ENCODE data around the gene FBXL13. TPM values are rescaled to one million over a fixed set of nuclear protein-coding genes. Genes with fewer than 3 reads are reported as not detected.
"Not testable (repeated sequence)": the region's sequence is repeated elsewhere in the genome, so short reads cannot be mapped to it uniquely, and the experiment has no call there.

The FBXL13 gene
- total RNA-seq, 1 donor from 2014 or later, result 1.3 TPM

DNA sequence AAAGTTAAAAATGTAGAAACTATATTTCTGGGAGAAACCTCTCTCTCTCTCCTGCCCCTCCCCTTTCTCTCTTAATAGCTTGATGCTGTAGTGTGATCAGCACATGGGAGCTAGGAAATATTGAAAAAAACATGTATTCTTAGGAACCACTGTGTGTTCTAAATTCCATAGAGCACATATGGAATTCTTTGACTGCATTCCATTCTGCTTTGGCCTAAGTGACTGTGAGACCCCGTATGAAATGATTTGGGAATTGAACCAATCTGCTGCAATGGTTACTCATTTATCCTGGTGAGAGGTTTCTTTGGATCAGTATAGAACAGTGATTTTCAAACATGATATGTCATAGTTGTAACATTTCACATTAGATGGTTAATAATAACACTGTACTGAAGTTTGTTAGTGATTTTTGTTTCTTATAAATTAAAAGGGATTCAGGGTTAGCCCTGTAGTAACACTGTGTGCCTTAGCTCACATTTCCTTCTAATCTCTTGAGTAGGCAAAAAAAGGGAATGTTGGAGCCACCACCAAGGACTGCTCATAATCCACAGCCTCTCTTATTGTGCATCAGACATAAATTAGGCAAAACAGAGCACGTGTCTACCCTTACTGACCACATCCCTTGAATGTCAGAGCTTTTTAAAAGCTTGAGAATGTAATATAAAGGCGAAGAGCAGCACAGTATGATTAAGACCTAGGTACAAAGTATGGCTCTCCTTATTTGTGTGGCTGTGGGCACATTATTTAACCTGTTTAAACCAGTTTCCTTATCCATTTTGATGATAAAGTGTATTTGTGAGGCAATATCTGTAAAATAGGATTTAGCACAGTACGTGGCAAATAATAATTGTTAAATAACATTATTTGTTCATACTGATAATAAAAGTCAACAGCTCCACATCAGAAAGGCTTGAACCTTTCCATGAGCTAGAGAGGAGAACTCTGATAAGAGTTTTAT lies 256.7 kb downstream of the FBXL13 start:
- no peak for DNase-seq

DNA sequence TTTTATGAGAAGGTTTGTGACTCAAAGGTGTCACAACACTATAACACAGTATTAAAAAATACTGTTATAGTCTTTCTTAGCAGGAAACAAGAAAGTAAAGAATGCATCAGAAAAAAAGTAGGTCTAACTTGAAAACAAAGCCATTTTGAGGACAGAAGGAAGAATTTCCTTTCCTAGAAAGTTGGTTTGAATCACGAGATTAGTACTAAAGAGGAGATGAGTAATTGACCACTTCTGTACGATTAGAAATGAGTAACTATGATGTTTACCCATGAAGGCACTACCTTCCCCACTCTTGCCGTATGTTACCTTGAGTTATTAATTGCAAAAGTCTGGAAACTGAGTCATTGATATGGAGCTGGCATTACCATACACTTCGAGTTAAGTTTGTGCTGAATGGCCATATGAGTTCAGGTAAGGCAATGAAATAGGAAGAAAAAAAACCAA lies 260.5 kb downstream of the FBXL13 start:
- DNase-seq, result no peak

DNA sequence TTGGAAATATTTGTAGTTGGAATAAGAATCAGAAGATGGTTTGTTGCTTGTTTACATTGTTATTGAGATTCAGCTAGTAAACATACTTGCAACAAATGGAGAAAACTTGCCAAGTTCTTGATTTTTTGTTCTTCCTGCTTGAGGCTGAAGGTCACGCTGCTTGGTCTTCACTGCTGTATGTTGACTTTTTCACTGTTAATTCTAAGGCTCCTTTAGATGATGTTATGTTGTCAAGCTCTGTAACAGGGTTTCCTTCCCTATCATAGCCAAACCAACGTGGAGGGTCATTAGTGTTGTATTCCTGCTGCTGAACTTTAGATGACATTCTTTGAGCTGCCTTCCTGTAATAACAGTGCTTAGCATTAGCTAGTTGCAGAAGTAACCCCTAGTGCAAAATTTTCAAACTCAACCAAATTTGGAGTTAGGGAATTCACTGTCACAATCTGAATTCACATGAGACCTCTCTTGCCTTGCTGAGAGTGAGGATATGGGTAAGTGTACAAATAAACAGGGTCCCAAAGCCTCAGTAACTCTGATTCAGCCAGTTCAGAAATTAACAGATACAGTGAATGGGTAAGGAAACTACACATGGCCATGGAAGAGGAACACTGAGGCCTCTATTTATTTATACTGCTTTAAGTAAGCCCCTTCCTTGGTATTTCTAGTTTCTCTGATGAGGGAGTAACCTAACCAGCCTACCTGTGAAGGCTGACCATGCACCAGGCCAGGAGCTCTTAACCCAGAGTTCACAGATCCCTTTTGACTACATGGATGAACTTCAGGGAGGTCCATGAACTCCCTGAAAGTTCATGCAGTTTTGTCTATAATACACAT lies 261.2 kb downstream of the FBXL13 start:
- no peak for DNase-seq

DNA sequence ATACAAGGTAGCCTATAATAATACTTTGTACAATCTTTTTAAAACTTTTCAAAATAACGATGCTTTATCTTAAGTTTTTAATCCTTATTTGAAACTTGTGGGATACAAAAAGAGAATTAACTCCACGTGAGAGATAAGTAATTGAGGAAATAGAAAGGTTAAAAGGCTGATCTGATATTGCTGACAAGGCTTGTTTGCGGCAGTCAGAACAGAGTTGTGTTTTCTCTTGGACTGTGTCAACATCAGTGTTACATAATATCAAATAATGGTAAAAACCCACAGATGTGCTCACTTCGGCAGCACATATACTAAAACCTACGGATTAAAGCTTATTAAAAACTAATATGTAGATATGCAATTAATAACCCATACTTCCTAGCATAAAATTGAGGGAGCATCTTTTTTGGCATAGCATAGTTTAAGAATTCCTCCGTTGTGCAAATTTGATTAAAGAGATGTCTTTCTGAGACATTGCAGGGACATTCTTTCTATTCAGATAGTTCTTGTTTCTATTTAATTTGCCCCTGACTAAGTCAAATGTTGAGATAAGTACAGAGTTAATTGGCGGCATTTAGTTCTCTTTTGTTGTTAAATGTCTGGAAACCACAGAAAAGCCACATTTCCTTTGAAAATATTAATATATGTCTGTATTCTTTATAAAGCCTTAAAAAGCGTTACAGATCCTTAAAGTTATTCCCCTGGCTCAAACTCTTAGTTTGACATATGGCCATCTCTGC lies 262.5 kb downstream of the FBXL13 start:
- DNase-seq, result no peak

DNA sequence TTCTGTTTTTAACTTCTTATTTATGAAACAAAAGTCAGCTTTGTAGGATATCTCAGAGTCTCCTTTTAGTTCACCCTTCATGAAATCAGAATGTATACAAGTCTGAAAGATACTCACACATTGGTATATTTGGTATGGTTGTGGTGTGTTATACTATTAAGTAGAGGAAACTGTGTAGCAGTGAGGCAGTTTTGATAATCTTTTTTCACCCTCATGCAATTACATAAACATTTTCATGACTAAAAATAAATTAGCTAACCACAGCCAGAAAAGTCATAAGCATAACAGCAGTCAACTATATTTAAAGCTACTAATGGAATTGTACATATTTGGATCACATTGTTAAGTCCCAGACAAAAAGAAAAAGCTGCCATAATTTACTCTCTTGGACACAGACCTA lies 263.7 kb downstream of the FBXL13 start:
- no peak for DNase-seq

DNA sequence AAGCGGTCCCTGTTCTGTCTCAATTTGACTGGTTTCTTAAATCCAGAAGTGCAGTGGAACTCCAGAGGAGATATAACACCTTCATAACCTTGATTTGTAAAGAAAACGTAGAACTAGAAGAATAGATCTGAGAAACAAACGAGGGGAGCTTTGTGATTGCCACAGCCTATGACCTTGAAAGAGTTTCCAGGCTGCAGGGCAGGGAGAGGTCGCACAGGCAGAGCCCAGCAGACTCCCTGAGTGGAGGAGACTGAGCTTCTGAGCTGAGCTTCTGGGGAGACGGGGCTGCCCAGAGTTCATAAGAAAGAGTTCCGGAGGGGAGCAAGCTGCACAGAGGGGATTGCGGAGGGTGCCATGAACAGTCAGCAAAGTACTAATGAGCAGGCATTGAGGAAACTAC lies 268.0 kb downstream of the FBXL13 start:
- DNase-seq, result no peak

DNA sequence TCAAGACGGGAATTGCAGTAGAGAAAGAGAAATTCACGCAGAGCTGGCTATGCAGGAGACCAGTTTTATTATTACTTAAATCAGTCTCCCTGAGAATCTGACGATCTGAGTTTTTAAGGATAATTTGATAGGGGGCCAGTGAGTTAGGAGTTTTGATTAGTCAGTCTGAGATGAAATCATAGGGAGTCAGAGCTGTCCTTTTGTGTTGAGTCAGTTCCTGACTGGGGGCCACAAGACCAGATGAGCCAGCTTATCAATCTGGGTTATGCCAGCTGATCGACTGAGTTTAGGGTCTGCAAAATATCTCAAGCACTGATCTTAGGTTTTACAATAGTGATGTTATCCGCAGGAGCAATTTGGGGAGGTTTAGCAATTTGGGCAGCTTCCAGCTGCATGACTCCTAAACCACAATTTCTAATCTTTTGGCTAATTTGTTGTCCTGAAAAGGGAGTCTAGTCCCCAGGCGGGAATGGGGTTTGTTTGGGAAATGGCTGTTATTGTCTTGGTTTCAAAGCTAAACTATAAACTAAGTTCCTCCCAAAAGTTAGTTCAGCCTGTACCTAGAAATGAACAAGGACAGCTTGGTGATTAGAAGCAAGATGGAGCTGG lies 278.5 kb downstream of the FBXL13 start:
- DNase-seq, result not testable (repeated sequence)

DNA sequence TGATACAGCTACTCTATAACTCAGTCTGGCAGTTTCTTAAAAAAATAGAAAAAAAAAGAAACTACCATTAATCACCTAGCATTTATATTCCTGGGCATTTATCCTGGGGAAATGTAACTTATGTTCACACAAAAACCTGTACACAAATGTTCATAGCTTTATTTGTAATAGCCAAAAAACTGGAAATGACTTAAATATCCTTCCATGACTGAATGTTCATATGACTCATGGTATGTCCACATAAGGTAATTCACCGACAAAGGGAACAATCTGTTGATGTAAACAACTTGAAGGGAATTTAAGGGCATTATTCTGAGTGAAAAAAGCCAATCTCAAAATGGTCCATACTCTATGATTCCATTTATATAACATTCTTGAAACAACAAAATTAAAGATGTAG lies 280.0 kb downstream of the FBXL13 start:
- DNase-seq, result not testable (repeated sequence)

DNA sequence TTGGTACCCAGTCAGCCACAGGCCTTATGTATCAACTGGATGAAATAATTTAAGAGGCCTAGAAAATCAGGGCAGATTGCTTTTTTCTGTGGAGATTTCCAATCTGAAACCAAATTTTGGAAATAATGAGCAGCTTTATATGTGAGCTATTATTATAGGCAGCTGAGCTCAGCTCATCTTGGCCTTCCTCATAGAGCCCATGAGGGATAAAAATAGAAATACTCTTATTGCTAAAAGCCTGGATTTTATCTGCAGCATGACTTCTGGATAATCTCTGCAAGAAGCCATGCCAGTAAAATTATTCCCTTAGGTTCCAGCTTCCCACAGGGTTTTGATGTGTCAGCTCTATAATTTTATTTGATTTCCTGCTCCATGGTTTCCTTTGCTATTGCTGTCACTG lies 282.8 kb downstream of the FBXL13 start:
- DNase-seq, result not testable (repeated sequence)

DNA sequence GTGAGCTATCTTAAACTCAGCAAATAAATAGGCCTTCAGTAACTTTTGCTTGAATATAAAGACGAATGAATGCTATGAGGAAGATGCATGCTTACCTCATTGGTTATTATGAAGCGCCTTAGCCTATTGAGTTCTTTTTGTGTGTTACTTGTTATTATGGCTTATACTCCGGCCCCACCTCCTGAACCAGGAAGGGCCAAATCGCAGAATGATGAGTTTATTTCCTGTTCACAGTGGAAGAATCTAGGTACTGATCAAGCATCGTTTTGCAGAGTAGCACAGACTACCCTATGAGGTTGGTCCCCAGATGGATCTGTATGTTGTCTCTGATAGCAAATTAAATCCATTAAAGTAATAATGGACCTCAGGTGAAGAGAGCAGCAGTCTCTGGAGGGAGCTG lies 283.2 kb downstream of the FBXL13 start:
- DNase-seq, result not testable (repeated sequence)

DNA sequence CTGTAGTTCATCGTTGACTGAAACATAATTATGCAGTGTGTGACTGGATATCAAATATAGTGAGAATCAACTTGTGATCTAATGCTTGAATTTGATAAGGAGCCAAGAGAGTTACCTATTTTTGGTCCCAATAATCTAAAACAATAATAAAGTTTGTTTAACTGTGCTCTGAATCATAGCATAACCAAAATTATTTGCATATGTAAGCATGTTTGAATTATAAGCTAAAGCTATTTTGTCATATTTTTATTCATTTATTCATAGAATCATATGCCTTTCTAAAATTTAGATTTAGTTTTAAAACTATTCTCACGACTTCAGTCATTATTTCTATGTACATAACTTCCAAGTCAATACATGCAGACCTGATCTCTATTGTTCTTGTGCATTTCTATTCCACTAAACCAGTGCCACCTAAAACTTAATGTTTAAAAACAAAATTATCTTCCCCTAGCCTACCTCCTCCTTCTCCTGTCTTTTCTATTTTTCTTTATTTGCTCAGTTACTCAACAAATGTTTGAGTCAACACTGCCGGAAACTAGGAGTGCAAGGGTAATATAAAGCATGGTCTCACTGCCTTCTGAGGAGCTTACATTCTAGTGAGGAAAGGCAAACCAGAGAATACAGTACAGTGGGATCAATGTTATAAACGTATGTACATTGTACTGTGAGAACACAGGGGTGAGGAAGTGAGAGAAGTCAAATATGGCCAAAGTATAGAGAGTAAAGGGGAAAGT lies 284.1 kb downstream of the FBXL13 start:
- DNase-seq, result not testable (repeated sequence)

DNA sequence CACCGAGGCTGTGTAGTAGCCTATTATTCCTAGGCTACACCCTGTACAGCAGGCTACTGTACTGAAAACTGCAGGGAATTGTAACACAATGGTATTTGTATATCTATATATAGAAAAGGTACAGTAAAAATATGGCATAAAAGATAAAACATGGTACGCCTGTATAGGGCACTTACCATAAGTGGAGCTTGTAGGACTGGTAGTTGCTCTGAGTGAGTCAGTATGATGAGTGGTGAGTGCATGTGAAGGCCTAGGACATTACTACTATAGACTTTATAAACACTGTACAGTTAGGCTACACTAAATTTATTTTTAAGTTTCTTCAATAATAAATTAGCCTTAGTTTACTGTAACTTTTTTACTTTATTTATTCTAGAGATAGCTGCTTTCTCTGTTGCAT lies 285.8 kb downstream of the FBXL13 start:
- not testable (repeated sequence) for DNase-seq

DNA sequence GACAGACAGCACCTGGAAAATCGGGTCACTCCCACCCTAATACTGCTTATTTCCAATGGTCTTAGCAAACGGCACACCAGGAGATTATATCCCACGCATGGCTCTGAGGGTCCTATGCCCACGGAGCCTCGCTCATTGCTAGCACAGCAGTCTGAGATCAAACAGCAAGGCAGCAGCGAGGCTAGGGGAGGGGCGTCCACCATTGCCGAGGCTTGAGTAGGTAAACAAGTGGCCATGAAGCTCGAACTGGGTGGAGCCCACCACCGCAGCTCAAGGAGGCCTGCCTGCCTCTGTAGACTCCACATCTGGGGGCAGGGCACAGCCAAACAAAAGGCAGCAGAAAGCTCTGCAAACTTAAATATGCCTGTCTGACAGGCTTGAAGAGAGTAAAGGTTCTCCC lies 293.7 kb downstream of the FBXL13 start:
- not testable (repeated sequence) for DNase-seq

DNA sequence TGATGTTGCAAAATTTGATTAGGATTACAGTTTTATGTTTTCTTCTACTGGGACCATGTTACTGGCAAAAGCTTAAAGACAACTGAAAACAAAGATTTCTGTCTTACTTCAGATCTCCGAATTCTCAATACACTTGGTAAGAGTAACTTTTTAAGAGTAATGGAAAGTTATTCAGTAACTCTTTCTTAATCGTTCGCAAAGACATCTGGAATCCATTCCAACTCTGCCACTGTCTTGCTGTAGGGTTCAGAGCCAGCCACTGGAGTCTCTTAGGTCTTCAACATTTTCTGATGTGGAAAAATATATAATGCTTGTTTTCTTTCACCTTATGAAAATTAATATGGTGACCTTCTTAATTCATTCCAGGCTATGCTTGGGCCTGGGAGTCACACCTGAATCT lies 295.9 kb downstream of the FBXL13 start:
- DNase-seq, result not testable (repeated sequence)

DNA sequence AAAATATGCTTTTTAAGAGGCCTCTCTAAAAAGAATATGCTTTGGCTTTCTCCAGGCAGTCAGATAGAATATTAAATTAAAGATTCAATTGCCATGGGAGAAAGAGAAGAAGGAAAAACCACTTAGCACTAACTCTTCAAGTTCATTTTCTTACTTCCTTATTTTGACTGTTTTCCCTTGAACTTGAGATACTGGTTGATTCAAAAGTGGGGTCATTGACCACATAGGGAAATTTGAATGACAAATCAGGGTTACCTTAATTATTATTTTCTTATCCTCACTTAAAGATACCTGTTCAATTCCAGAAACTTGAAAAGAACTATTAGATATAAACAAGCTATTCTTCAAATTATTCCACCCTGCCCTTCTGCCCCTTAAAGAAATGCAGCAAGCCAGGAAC lies 298.4 kb downstream of the FBXL13 start:
- DNase-seq, result not testable (repeated sequence)

DNA sequence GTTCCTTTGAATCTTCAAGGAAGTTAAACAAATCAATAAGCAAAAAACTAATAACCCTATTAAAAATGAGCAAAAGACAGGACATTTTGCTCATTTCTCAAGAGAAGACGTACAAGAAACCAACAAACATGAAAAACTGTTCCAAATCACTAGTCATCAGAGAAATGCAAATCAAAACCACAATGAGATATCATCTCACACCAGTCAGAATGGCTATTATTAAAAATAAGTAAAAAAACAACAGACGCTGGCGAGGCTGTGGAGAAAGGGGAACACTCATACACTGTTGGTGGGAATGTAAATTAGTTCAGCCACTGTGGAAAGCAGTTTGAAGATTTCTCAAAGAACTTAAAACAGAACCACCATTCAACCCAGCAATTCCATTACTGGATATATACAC lies 304.1 kb downstream of the FBXL13 start:
- DNase-seq, result not testable (repeated sequence)

DNA sequence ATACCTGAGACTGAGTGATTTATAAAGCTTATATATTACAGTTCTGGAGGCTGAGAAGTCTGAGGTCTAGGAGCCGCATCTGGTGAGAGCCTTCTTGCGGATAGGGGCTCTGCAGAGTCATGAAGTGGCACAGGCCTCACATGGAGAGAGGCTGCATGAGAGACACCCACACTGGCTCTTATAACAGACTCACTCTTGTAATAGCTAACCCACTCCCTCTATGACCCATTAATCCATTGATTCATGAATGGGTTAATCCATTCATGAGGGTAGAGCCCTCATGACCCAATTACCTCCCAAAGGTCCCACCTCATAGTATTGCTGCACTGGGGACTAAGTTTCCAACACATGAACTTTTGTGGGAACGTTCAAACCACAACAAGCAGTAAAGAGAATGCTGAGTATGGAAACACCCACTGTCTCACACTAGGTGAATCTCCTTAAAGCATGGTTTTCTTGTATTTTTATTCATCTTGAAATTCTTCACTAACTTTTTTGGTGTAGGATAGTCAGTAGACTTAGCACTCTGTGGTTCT lies 304.9 kb downstream of the FBXL13 start:
- DNase-seq, result not testable (repeated sequence)

DNA sequence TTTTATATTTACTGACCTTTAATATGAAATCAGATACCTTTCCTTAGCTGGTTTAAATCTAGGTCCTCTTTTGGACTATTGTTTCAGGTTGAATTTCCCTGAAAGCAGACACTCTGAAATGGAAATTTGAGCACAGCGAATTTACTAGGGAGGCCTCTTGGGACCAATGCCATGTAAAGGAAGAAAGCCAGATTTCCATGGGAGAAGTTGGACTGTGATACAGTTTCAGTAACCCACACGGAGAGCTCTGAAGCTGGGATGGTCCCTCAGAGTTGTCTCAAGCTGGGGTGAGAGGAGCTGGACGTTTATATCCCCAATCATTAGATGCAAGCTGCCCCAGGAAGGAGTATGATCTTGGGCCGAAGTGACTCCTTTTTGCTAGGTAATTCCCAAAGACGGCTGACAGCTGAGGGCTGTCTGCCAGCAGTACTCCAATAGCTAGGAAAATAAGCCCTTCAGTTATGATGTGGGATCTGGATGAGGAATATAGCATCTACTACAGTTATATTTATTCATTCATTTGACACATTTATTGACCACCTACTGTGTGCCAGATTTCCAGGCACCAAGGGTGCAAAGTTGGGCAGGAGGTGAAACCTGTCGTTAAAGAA lies 311.2 kb downstream of the FBXL13 start:
- peak; percentile 31 for DNase-seq
